Measurements from ENCODE around the gene TRPM4. TPM values are rescaled to one million over a fixed set of nuclear protein-coding genes. Genes with fewer than 3 reads are reported as not detected.

TRPM4 gene
- total and polyA plus RNA-seq, 2 of the 13 experiments (the other 11 are each of a cell fraction or from before 2014, with no cell fraction given): 1.9 to 4.3 TPM

- TF ChIP-seq PAXIP1 (CRISPR knock-in tag; conservative IDR thresholded peaks at IDR 0.05) (peak; percentile 83), ETV5 (CRISPR knock-in tag; IDR thresholded peaks at IDR 0.05; ENCODE audit: borderline replicate concordance) (peak; percentile 85; the same call in 1 of the 2 replicates), PBX3 (CRISPR knock-in tag; IDR thresholded peaks at IDR 0.05; ENCODE audit: borderline replicate concordance) (no peak), GABPA (IDR thresholded peaks at IDR 0.05; ENCODE audit: low read depth, low read length) (no peak), GABPA (CRISPR knock-in tag; IDR thresholded peaks at IDR 0.05; ENCODE audit: low read depth) (peak; percentile 55), TFDP2 (CRISPR knock-in tag; IDR thresholded peaks at IDR 0.05) (0 out of 2 replicates have a peak, but pooled peaks have one; percentile 38), ZBTB42 (CRISPR knock-in tag; IDR thresholded peaks at IDR 0.05) (0 out of 2 replicates have a peak, but pooled peaks have one; percentile 73), ZNF609 (CRISPR knock-in tag; IDR thresholded peaks at IDR 0.05; ENCODE audit: borderline replicate concordance) (peak; percentile 21; the same call in 1 of the 2 replicates), ZFP41 (CRISPR knock-in tag; IDR thresholded peaks at IDR 0.05; ENCODE audit: borderline replicate concordance) (no peak), MTF2 (CRISPR knock-in tag; IDR thresholded peaks at IDR 0.05; ENCODE audit: borderline replicate concordance) (no peak), ZNF660 (CRISPR knock-in tag; IDR thresholded peaks at IDR 0.05; ENCODE audit: borderline replicate concordance, low read depth) (no peak), ZNF773 (CRISPR knock-in tag; IDR thresholded peaks at IDR 0.05; ENCODE audit: borderline replicate concordance) (no peak), HNF4A (CRISPR knock-in tag; IDR thresholded peaks at IDR 0.05) (peak; percentile 74), RARA (CRISPR knock-in tag; IDR thresholded peaks at IDR 0.05) (peak; percentile 11; the same call in 1 of the 2 replicates), FOXK1 (CRISPR knock-in tag; IDR thresholded peaks at IDR 0.05; ENCODE audit: borderline replicate concordance, low read depth) (peak; percentile 65; the same call in 1 of the 2 replicates), ZNF577 (CRISPR knock-in tag; IDR thresholded peaks at IDR 0.05; ENCODE audit: borderline replicate concordance, low read depth) (no peak), ZNF644 (CRISPR knock-in tag; IDR thresholded peaks at IDR 0.05; ENCODE audit: low read depth) (no peak), FOXA1 (IDR thresholded peaks at IDR 0.05) (no peak), FOXA1 (CRISPR knock-in tag; IDR thresholded peaks at IDR 0.05) (peak; percentile 67), FOXO1 (CRISPR knock-in tag; IDR thresholded peaks at IDR 0.05) (peak; percentile 86), KMT2B (CRISPR knock-in tag; IDR thresholded peaks at IDR 0.05) (no peak)
These were observed 28.5 kb downstream of the TRPM4 start (continued) for GRCh38 chr19:49186108-49186507.

Data from HepG2 (cell line).